PC-9 (cell line): Measurements from ENCODE around the gene ANXA2. TPM values are rescaled to one million over a fixed set of nuclear protein-coding genes. Genes with fewer than 3 reads are reported as not detected.

Experiments
- BruUV-seq: library from RNA; stranded (reverse); fragments of 400-500 nt; replicated peaks from 2 replicates; lab custom pipeline; 2021; lab: Mats Ljungman, UMichigan
- CTCF ChIA-PET: fragments of 300-600 bp; sonication (Branson Sonifier 250); formaldehyde crosslinking; loops from one replicate; lab custom pipeline; 2022; ENCODE audit warnings: antibody characterized with exemption; lab: Charles Lee
- POLR2A ChIA-PET: fragments of 300-600 bp; sonication (Branson Sonifier 250); formaldehyde crosslinking; loops from one replicate; lab custom pipeline; 2022; ENCODE audit warnings: antibody characterized with exemption; ENCODE audit not compliant: unreplicated experiment; lab: Charles Lee
- DNase-seq, 2 experiments: peaks; one replicate each; pipeline versions ENCODE4 v3.0.0 to v3.0.0-alpha.2; 2015 to 2022; ENCODE audit warnings: mixed read lengths in 1 of 2
- H2AFZ ChIP-seq: fragments of 200-600 bp; sonication (generic); 2 replicates; pipeline ENCODE4 v1.8.1; 2017; ENCODE audit warnings: antibody characterized with exemption
- H3F3A ChIP-seq: fragments of 200-600 bp; sonication (generic); 2 replicates; pipeline ENCODE4 v1.8.1; 2017; ENCODE audit warnings: antibody characterized with exemption, mild to moderate bottlenecking, low read depth; ENCODE audit not compliant: insufficient read depth
- H3K27ac ChIP-seq: fragments of 200-600 bp; sonication (generic); 2 replicates; pipeline ENCODE4 v1.6.1; 2016; ENCODE audit warnings: mixed run types
- H3K27me3 ChIP-seq: fragments of 200-600 bp; sonication (generic); 2 replicates; pipeline ENCODE4 v1.6.1; 2016; ENCODE audit warnings: low read depth, mixed run types; ENCODE audit not compliant: insufficient read depth
- H3K36me3 ChIP-seq: fragments of 200-600 bp; sonication (generic); 2 replicates; pipeline ENCODE4 v1.6.1; 2016; ENCODE audit warnings: low read depth, mixed run types
- H3K4me1 ChIP-seq: fragments of 200-600 bp; sonication (generic); replicated peaks from 2 replicates; pipeline ENCODE4 v1.6.1; 2016; ENCODE audit warnings: mixed run types; ENCODE audit not compliant: insufficient read depth
- H3K4me2 ChIP-seq: fragments of 200-600 bp; sonication (generic); 2 replicates; pipeline ENCODE4 v1.6.1; 2017; ENCODE audit warnings: mixed run types
- H3K4me3 ChIP-seq: fragments of 200-600 bp; sonication (generic); 2 replicates; pipeline ENCODE4 v1.6.1; 2016; ENCODE audit warnings: mixed run types
- H3K79me2 ChIP-seq: fragments of 200-600 bp; sonication (generic); 2 replicates; pipeline ENCODE4 v1.6.1; 2017; ENCODE audit warnings: low read depth, mixed run types
- H3K9me2 ChIP-seq: fragments of 200-600 bp; sonication (generic); 2 replicates; pipeline ENCODE4 v1.8.1; 2017; ENCODE audit warnings: mild to moderate bottlenecking; ENCODE audit not compliant: insufficient read depth
- H3K9me3 ChIP-seq: fragments of 200-600 bp; sonication (generic); 2 replicates; pipeline ENCODE4 v1.8.1; 2016; ENCODE audit warnings: low read depth; ENCODE audit not compliant: insufficient read depth
- H4K20me1 ChIP-seq: fragments of 200-600 bp; sonication (generic); 2 replicates; pipeline ENCODE4 v1.8.1; 2017; ENCODE audit not compliant: insufficient read depth
- EZH2 ChIP-seq: fragments of 200-600 bp; sonication (generic); IDR thresholded peaks from 2 replicates; pipeline ENCODE4 v1.8.0; 2017; ENCODE audit warnings: antibody characterized with exemption, low read depth
- intact Hi-C: fragments of 100-400 bp; cut with micrococcal nuclease; formaldehyde crosslinking; loops from one replicate; pipeline ENCODE4 v1.10.0; 2022; ENCODE audit not compliant: unreplicated experiment
- total RNA-seq: library from RNA; stranded (reverse); gene quantifications from 2 replicates; pipeline ENCODE4 v1.2.3, GENCODE V29; 2021
- TF ChIP-seq, protein P1 (sequence below): fragments of 200-600 bp; sonication (generic); conservative IDR thresholded peaks from 2 replicates; pipeline ENCODE4 v1.6.1; 2017; ENCODE audit warnings: mixed run types, antibody characterized with exemption, mild to moderate bottlenecking, moderate library complexity

Gene ANXA2
- total RNA-seq, 1 experiment from 2014 or later, result 1,720 TPM

DNA sequence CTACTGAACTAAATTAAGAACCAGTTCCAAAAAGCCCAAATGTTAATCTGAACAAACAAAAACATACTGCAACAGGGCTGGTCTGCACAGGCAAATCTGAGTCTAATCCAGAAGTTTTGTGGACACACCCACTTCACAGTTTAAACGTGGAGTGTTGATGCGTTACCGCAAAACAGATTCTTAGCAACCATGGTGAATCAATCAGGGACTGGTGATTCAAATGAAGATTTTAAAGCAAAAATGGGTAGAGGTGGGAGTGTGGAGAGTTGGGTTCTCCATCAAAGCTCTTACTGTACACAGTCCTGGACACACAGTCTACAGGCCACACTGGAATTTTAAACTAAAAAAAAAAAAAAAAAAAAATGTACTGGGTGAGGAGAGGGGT lies 5.2 kb downstream of the ANXA2 start:
- H2AFZ ChIP-seq, result no peak overlapping the region
- no peaks in the 10 kb centered on the region for H3K27me3 ChIP-seq
- no peaks in the 10 kb centered on the region for H3K9me2 ChIP-seq
- 0 out of 2 replicates have a peak, but pooled peaks cover 9% of the 10 kb centered on the region for H3K36me3 ChIP-seq
- peak overlapping the region; percentile 94 for H3K27ac ChIP-seq
- TF ChIP-seq, protein P1, sequence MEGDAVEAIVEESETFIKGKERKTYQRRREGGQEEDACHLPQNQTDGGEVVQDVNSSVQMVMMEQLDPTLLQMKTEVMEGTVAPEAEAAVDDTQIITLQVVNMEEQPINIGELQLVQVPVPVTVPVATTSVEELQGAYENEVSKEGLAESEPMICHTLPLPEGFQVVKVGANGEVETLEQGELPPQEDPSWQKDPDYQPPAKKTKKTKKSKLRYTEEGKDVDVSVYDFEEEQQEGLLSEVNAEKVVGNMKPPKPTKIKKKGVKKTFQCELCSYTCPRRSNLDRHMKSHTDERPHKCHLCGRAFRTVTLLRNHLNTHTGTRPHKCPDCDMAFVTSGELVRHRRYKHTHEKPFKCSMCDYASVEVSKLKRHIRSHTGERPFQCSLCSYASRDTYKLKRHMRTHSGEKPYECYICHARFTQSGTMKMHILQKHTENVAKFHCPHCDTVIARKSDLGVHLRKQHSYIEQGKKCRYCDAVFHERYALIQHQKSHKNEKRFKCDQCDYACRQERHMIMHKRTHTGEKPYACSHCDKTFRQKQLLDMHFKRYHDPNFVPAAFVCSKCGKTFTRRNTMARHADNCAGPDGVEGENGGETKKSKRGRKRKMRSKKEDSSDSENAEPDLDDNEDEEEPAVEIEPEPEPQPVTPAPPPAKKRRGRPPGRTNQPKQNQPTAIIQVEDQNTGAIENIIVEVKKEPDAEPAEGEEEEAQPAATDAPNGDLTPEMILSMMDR, result no peak
- no peak for TF ChIP-seq EZH2
- peaks cover 56% of the 10 kb centered on the region for H3K4me1 ChIP-seq
- ChIA-PET CTCF (no interaction called here), POLR2A (interaction anchor here (0.6 to 0.9 kb wide), 7 partner anchors 10 to 185 kb away, joined by 4 to 20 read pairs (median 5); no protein-coding TSS in a partner anchor)
- peaks cover 3% of the 10 kb centered on the region for H4K20me1 ChIP-seq
- peak overlapping the region; percentile 18; the same call in 1 of the 2 replicates for H3K4me3 ChIP-seq
- BruUV-seq, result no TSS peak
- DNase-seq, result peak; percentile 48 to 68
- H3K9me3 ChIP-seq, result no peaks in the 10 kb centered on the region
- H3K79me2 ChIP-seq, result peaks cover 92% of the 10 kb centered on the region
- peak overlapping the region; percentile 76 for H3K4me2 ChIP-seq
- intact Hi-C loops, result loop anchor here (2.0 kb wide), 1 partner anchor 86 kb away; the partner anchor contains the start of gene ICE2
- peaks cover 38% of the 10 kb centered on the region for H3F3A ChIP-seq

- H3K4me2 ChIP-seq, result peak overlapping the region; percentile 76
- intact Hi-C loops, result loop anchor here (2.0 kb wide), 1 partner anchor 87 kb away; the partner anchor contains the start of gene ICE2
- H3K27ac ChIP-seq, result peak overlapping the region; percentile 94
- H3K27me3 ChIP-seq, result no peaks in the 10 kb centered on the region
- peaks cover 57% of the 10 kb centered on the region for H3K4me1 ChIP-seq
- ChIA-PET POLR2A (interaction anchor here (0.6 kb wide), 1 partner anchor 9 kb away, joined by 6 read pairs; no protein-coding TSS in a partner anchor), CTCF (no interaction called here)
- 0 out of 2 replicates have a peak, but pooled peaks cover 9% of the 10 kb centered on the region for H3K36me3 ChIP-seq
- H3K9me2 ChIP-seq, result no peaks in the 10 kb centered on the region
- no peaks in the 10 kb centered on the region for H3K9me3 ChIP-seq
- TF ChIP-seq, protein P1, result no peak
- TF ChIP-seq EZH2, result no peak
- H2AFZ ChIP-seq, result no peak overlapping the region
- DNase-seq, result no peak
- H3K79me2 ChIP-seq, result peaks cover 94% of the 10 kb centered on the region
- H4K20me1 ChIP-seq, result peaks cover 11% of the 10 kb centered on the region
- no TSS peak for BruUV-seq
- peak overlapping the region; percentile 18; the same call in 1 of the 2 replicates for H3K4me3 ChIP-seq
- peaks cover 38% of the 10 kb centered on the region for H3F3A ChIP-seq
Observed at GRCh38 chr15:60391722-60392315, 6.0 kb downstream of the ANXA2 start.

DNA sequence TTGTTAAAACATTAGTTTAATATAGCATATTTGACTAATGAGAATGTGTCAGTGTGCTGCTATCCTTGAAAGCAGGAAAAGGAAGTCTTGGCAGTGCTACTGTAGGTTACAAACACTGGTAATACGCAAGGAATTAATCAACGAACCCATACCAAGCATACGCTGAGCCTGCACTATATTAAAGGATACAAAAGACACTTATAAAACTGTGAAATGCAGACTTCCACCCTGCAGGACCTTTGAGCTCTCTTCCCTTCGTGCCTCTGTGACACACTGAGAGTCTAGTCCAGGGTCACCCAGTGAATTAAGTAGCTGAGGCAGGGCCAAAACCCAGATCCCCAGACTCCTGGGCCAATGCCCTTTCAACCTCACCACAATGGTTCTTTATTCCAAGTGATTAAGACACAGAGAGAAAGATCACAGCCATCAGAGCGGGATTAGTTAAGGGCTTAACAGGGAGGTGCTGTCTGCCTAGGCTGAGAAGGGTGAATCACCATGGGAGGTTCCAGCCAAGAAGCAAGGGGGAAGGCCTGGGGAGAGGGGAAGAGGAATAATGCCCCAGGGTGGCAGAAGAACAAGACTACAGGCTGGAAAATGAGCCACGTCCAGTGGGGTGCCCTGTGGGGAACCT lies 6.8 kb downstream of the ANXA2 start:
- intact Hi-C loops, result no loop called here

More for the DNA sequence above, 6.8 kb downstream of the ANXA2 start:
- Histone ChIP-seq H4K20me1 (peaks cover 9% of the 10 kb centered on the region), H3F3A (peaks cover 38% of the 10 kb centered on the region), H3K27me3 (no peaks in the 10 kb centered on the region), H3K4me3 (no peak overlapping the region; the same call in 1 of the 2 replicates), H3K36me3 (0 out of 2 replicates have a peak, but pooled peaks cover under 1% of the 10 kb centered on the region), H3K4me1 (peaks cover 63% of the 10 kb centered on the region), H3K79me2 (peaks cover 94% of the 10 kb centered on the region), H3K9me3 (no peaks in the 10 kb centered on the region), H3K9me2 (no peaks in the 10 kb centered on the region), H2AFZ (no peak overlapping the region), H3K27ac (peak overlapping the region; percentile 94), H3K4me2 (peak overlapping the region; percentile 76)
- POLR2A ChIA-PET, result interaction anchor here (0.5 to 0.8 kb wide), 4 partner anchors 8 to 16 kb away, joined by 3 to 9 read pairs (median 5); no protein-coding TSS in a partner anchor
- DNase-seq, result peak; percentile 65 to 71
- TF ChIP-seq, protein P1, result no peak
- TF ChIP-seq EZH2, result no peak
- no TSS peak for BruUV-seq
- CTCF ChIA-PET, result no interaction called here
